ENCODE data around the gene MAN2B2.

Gene MAN2B2

DNA sequence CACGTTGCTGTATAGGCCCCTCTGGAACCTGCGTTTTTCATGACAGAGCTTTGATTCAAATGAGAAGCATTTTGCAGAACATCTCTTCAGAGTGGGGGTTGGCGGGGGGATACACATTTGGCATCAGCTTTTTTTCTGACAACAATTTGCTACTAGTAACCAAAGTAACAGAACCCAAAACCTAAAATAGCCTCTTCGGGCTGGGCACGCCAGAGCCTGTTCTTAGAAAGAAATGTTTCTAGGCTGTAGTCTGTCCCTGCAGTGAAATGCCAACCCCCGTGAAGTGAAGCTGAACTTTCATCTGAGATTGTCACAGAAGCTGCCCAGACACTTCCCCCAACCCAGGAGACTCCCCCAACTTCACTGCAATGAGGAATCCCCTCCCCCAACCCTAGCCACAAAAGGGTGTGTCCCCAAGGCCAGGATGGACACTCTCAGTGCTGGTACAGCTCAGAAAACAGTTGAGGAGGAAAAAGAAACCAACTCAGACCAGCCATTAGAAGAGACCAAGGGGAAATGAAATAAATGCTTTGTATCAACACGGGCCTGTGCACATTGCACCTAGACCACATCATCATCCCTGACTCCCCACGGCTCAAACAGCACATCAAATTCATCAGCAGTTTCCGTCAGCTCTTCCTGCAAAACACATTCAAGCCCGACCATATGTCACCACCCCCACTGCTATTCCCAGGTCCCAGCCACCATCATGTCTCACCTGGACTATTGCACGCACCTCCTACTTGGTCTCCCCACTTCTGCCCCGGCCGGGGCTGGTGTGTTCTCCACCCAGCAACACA, 8.4 kb upstream of the MAN2B2 start:
- Histone ChIP-seq H3K36me3 (ENCODE audit: low read length) (no peaks in the 10 kb centered on the region), H2AFZ (ENCODE audit: low read depth, low read length, severe bottlenecking) (no peak overlapping the region), H3K27me3 (ENCODE audit: low read length) (no peaks in the 10 kb centered on the region), H3K4me2 (ENCODE audit: low read depth, low read length, poor library complexity, severe bottlenecking) (no peak overlapping the region), H3K9me3 (ENCODE audit: insufficient read depth, low read length) (no peaks in the 10 kb centered on the region), H3K79me2 (ENCODE audit: insufficient read depth, low read length) (no peaks in the 10 kb centered on the region), H3K4me3 (ENCODE audit: insufficient read depth, low read length, poor library complexity, severe bottlenecking) (no peak overlapping the region), H3F3A (ENCODE audit: insufficient read depth) (no peaks in the 10 kb centered on the region), H3K27ac (ENCODE audit: low read depth, low read length) (no peak overlapping the region), H3K9ac (ENCODE audit: low read length) (no peak overlapping the region), H4K20me1 (ENCODE audit: low read depth, low read length) (no peaks in the 10 kb centered on the region), H3K9me2 (replicated peaks; ENCODE audit: insufficient read depth, low read length) (no peaks in the 10 kb centered on the region)
- TF ChIP-seq, protein P1, sequence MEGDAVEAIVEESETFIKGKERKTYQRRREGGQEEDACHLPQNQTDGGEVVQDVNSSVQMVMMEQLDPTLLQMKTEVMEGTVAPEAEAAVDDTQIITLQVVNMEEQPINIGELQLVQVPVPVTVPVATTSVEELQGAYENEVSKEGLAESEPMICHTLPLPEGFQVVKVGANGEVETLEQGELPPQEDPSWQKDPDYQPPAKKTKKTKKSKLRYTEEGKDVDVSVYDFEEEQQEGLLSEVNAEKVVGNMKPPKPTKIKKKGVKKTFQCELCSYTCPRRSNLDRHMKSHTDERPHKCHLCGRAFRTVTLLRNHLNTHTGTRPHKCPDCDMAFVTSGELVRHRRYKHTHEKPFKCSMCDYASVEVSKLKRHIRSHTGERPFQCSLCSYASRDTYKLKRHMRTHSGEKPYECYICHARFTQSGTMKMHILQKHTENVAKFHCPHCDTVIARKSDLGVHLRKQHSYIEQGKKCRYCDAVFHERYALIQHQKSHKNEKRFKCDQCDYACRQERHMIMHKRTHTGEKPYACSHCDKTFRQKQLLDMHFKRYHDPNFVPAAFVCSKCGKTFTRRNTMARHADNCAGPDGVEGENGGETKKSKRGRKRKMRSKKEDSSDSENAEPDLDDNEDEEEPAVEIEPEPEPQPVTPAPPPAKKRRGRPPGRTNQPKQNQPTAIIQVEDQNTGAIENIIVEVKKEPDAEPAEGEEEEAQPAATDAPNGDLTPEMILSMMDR (IDR thresholded peaks at IDR 0.05; ENCODE audit: insufficient read depth, low read length, poor library complexity, severe bottlenecking), result no peak
- no peak for TF ChIP-seq EZH2phosphoT487 (conservative IDR thresholded peaks at IDR 0.05; ENCODE audit: low read length)

- H3K9me2 ChIP-seq (replicated peaks; ENCODE audit: insufficient read depth, low read length), result no peaks in the 10 kb centered on the region
- H4K20me1 ChIP-seq (ENCODE audit: low read depth, low read length), result no peaks in the 10 kb centered on the region
- no peaks in the 10 kb centered on the region for H3K9me3 ChIP-seq (ENCODE audit: insufficient read depth, low read length)
- no peaks in the 10 kb centered on the region for H3K79me2 ChIP-seq (ENCODE audit: insufficient read depth, low read length)
- H3K4me2 ChIP-seq (ENCODE audit: low read depth, low read length, poor library complexity, severe bottlenecking), result no peak overlapping the region
- H3K9ac ChIP-seq (ENCODE audit: low read length), result no peak overlapping the region
- no peaks in the 10 kb centered on the region for H3K36me3 ChIP-seq (ENCODE audit: low read length)
- TF ChIP-seq EZH2phosphoT487 (conservative IDR thresholded peaks at IDR 0.05; ENCODE audit: low read length), result no peak
- TF ChIP-seq, protein P1 (IDR thresholded peaks at IDR 0.05; ENCODE audit: insufficient read depth, low read length, poor library complexity, severe bottlenecking), result no peak
- no peak overlapping the region for H3K4me3 ChIP-seq (ENCODE audit: insufficient read depth, low read length, poor library complexity, severe bottlenecking)
- no peaks in the 10 kb centered on the region for H3K27me3 ChIP-seq (ENCODE audit: low read length)
- no peak overlapping the region for H2AFZ ChIP-seq (ENCODE audit: low read depth, low read length, severe bottlenecking)
- no peaks in the 10 kb centered on the region for H3F3A ChIP-seq (ENCODE audit: insufficient read depth)
- no peak overlapping the region for H3K27ac ChIP-seq (ENCODE audit: low read depth, low read length)
Observed at GRCh38 chr4:6567218-6567617, 7.8 kb upstream of the MAN2B2 start.

- H3K9ac ChIP-seq (ENCODE audit: low read length), result no peak overlapping the region
- H4K20me1 ChIP-seq (ENCODE audit: low read depth, low read length), result no peaks in the 10 kb centered on the region
- TF ChIP-seq, protein P1 (IDR thresholded peaks at IDR 0.05; ENCODE audit: insufficient read depth, low read length, poor library complexity, severe bottlenecking), result no peak
- no peak for TF ChIP-seq EZH2phosphoT487 (conservative IDR thresholded peaks at IDR 0.05; ENCODE audit: low read length)
- no peaks in the 10 kb centered on the region for H3F3A ChIP-seq (ENCODE audit: insufficient read depth)
- H3K4me3 ChIP-seq (ENCODE audit: insufficient read depth, low read length, poor library complexity, severe bottlenecking), result no peak overlapping the region
- no peaks in the 10 kb centered on the region for H3K36me3 ChIP-seq (ENCODE audit: low read length)
- no peaks in the 10 kb centered on the region for H3K9me3 ChIP-seq (ENCODE audit: insufficient read depth, low read length)
- no peak overlapping the region for H3K27ac ChIP-seq (ENCODE audit: low read depth, low read length)
- H3K9me2 ChIP-seq (replicated peaks; ENCODE audit: insufficient read depth, low read length), result no peaks in the 10 kb centered on the region
- no peak overlapping the region for H3K4me2 ChIP-seq (ENCODE audit: low read depth, low read length, poor library complexity, severe bottlenecking)
- no peaks in the 10 kb centered on the region for H3K79me2 ChIP-seq (ENCODE audit: insufficient read depth, low read length)
- no peaks in the 10 kb centered on the region for H3K27me3 ChIP-seq (ENCODE audit: low read length)
- H2AFZ ChIP-seq (ENCODE audit: low read depth, low read length, severe bottlenecking), result no peak overlapping the region
Observed at GRCh38 chr4:6568148-6568547, 6.8 kb upstream of the MAN2B2 start.
